Testis (tissue), 2 donors: ENCODE data around the gene SPOCK2.

Experiments used
- CTCF ChIP-seq, 3 experiments: fragments of 450-650 bp in 2 of 3; fragments of 200-600 bp in 1 of 3; sonication (generic) in 1 of 3; IDR thresholded peaks; one replicate each; pipeline ENCODE4 v1.5.1; 2016 to 2019; ENCODE audit warnings: antibody characterized with exemption in 3 of 3, mild to moderate bottlenecking in 2 of 3, moderate library complexity in 1 of 3
- POLR2A ChIP-seq: fragments of 450-650 bp; IDR thresholded peaks from one replicate; pipeline ENCODE4 v1.6.1; 2017; ENCODE audit warnings: antibody characterized with exemption, mild to moderate bottlenecking, moderate library complexity

- TF ChIP-seq CTCF (IDR thresholded peaks at IDR 0.05) (no peak), POLR2A (no peak)
Observed at GRCh38 chr10:72066318-72067284, 21.8 kb downstream of the SPOCK2 start.
